Peyer's patch (tissue), 4 donors: ENCODE results near the gene FFAR1. TPM values are rescaled to one million over a fixed set of nuclear protein-coding genes. Genes with fewer than 3 reads are reported as not detected.
"Not testable (repeated sequence)": the region's sequence is repeated elsewhere in the genome, so short reads cannot be mapped to it uniquely, and the experiment has no call there.

Experiments
- DNase-seq, 3 donors: peaks; one replicate each; pipeline ENCODE4 v3.0.0-alpha.2; 2017 to 2019
- H3K27ac ChIP-seq, 4 donors: fragments of 200-600 bp; sonication (generic); one replicate each; pipeline ENCODE4 v1.5.1; 2016 to 2019
- H3K27me3 ChIP-seq, 2 donors: fragments of 200-600 bp; sonication (generic); one replicate each; pipeline ENCODE4 v1.5.1; 2019
- H3K36me3 ChIP-seq, 3 donors: fragments of 200-600 bp; sonication (generic); one replicate each; pipeline ENCODE4 v1.5.1; 2016 to 2019
- H3K4me1 ChIP-seq, 4 donors: fragments of 200-600 bp; sonication (generic); one replicate each; pipeline ENCODE4 v1.5.1; 2016 to 2019
- H3K4me3 ChIP-seq, 4 donors: fragments of 200-600 bp; sonication (generic); 1 replicate in 3 of 4; 2 replicates in 1 of 4; pipeline ENCODE4 v1.5.1; 2016 to 2019; ENCODE audit warnings: mild to moderate bottlenecking in 1 of 4
- H3K9me3 ChIP-seq, 4 donors: fragments of 200-600 bp; sonication (generic); one replicate each; pipeline ENCODE4 v1.5.1; 2016 to 2019; ENCODE audit warnings: mild to moderate bottlenecking in 1 of 4
- POLR2A ChIP-seq, 2 donors: fragments of 450-650 bp; IDR thresholded peaks; one replicate each; pipeline ENCODE4 v1.5.1; 2017; ENCODE audit warnings: antibody characterized with exemption in 2 of 2, mild to moderate bottlenecking in 2 of 2, moderate library complexity in 2 of 2
- total RNA-seq, 4 donors: library from RNA; depleted of rRNA; stranded (reverse); fragments of >200 nt; gene quantifications; one replicate each; pipeline ENCODE4 v1.1.0, GENCODE V29; 2016
- TF ChIP-seq, protein P1 (sequence below), 6 experiments: fragments of 450-650 bp in 4 of 6; fragments of 200-600 bp in 2 of 6; sonication (generic) in 1 of 6; IDR thresholded peaks; one replicate each; pipeline ENCODE4 v1.5.1; 2017 to 2019; ENCODE audit warnings: antibody characterized with exemption in 6 of 6, mild to moderate bottlenecking in 3 of 6, moderate library complexity in 1 of 6

The FFAR1 gene
- total RNA-seq, 4 donors from 2014 or later: 0.66 to 1.6 TPM; not detected in 2

DNA sequence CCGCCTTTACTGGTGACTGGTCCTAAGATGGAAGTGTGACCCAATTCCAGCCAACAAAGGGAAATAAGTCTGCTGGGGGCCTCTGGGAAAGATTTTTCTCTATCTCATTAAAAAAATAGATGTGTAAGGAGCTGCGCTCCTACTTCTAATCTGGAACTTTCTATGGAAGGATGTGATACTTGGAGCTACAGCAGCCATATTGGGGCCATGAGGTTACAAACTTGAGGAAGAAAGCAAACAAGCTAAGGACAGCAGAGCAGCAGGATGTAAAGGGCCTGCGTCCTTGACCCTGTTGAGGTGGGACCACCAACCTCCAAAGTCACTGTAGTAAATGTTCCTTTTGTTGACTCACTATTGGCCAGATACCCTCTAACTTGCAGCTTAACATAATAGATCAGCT lies 30.7 kb downstream of the FFAR1 start:
- no peak for DNase-seq
- Histone ChIP-seq H3K27me3 (no peaks in the 10 kb centered on the region), H3K4me3 (no peak overlapping the region), H3K36me3 (no peaks in the 10 kb centered on the region), H3K27ac (no peak overlapping the region), H3K4me1 (no peaks in the 10 kb centered on the region), H3K9me3 (no peaks in the 10 kb centered on the region)
- TF ChIP-seq, protein P1, sequence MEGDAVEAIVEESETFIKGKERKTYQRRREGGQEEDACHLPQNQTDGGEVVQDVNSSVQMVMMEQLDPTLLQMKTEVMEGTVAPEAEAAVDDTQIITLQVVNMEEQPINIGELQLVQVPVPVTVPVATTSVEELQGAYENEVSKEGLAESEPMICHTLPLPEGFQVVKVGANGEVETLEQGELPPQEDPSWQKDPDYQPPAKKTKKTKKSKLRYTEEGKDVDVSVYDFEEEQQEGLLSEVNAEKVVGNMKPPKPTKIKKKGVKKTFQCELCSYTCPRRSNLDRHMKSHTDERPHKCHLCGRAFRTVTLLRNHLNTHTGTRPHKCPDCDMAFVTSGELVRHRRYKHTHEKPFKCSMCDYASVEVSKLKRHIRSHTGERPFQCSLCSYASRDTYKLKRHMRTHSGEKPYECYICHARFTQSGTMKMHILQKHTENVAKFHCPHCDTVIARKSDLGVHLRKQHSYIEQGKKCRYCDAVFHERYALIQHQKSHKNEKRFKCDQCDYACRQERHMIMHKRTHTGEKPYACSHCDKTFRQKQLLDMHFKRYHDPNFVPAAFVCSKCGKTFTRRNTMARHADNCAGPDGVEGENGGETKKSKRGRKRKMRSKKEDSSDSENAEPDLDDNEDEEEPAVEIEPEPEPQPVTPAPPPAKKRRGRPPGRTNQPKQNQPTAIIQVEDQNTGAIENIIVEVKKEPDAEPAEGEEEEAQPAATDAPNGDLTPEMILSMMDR (IDR thresholded peaks at IDR 0.05): no peak
- no peak for TF ChIP-seq POLR2A (IDR thresholded peaks at IDR 0.05)

DNA sequence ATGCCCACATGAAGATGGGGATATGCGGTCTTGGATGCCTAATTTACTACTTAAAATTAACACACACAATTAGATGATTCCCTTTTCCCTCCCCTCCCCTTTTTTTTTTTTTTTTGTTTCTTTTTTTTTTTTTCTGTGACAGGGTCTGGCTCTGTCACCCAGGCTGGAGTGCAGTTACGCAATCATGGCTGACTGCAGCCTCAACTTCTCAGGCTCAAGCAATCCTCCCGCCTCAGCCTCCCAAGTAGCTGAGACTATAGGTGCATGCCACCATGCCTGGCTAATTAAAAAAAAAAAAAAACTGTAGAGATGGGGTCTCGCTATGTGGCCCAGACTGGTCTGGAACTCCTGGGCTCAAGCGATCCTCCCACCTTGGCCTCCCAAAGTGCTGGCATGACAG lies 31.8 kb downstream of the FFAR1 start:
- H3K27ac ChIP-seq, H3K9me3 ChIP-seq, H3K4me1 ChIP-seq, H3K27me3 ChIP-seq, DNase-seq, H3K4me3 ChIP-seq, H3K36me3 ChIP-seq: not testable (repeated sequence)

DNA sequence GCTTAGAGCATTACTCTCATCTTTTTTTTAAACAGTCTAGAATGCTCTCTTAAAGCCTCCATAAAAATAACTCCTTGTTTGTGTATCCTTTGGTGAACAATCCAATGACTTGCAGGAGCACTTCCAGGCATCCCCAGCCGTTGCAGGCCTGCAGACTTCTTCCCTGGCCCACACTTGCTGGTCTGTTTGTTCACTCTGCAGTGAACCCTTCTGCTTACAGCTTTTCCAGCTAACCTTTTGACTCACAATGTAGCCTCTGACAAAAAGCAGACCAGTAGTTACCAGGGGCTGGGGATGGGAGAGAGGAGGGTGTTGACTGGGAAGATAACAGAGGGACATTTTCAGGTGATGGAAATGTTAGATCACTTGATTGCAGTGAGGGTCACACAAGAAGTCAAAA lies 32.3 kb downstream of the FFAR1 start:
- Histone ChIP-seq H3K27ac (no peak overlapping the region), H3K4me3 (no peak overlapping the region), H3K4me1 (no peaks in the 10 kb centered on the region), H3K9me3 (no peaks in the 10 kb centered on the region), H3K27me3 (no peaks in the 10 kb centered on the region), H3K36me3 (no peaks in the 10 kb centered on the region)
- no peak for TF ChIP-seq POLR2A (IDR thresholded peaks at IDR 0.05)
- TF ChIP-seq, protein P1 (IDR thresholded peaks at IDR 0.05): no peak
- no peak for DNase-seq

DNA sequence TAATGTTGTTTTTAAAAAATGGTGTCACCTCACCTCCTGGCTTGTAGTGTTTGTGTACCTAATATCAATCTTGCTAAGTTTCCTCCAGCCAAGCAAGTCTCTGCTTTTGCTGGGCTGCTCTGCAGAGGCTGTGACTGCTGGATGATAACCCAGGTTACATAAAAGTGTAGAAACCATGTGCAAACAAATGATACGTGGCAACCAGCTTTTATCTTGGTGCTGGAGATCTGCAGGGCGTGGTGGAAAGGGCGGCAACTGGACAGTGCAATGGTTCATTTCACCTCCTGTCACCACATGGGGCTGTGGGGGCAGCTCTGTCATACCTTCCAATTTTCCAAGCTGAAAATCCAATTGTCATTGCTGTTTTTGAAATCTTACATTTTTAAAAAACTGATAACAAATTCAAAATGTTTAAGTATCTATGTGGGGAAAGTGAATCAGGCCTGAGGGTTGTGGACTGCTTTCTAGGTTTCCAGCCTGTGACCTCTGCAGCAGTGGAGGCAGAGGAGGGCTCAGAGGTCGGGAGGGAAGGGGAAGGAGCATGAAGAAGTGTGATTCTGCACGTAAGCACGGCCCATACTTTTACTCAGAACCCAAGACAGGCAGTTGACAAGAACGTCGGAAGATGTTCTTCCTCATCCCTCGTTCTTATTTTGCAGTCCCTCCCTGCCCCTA lies 32.9 kb downstream of the FFAR1 start:
- Histone ChIP-seq H3K36me3 (no peaks in the 10 kb centered on the region), H3K4me1 (no peaks in the 10 kb centered on the region), H3K4me3 (no peak overlapping the region), H3K9me3 (peaks cover 0 to under 1% (median 0%) of the 10 kb centered on the region in 4 donors), H3K27me3 (no peaks in the 10 kb centered on the region), H3K27ac (no peak overlapping the region)
- DNase-seq: no peak
- TF ChIP-seq POLR2A (IDR thresholded peaks at IDR 0.05): no peak
- TF ChIP-seq, protein P1 (IDR thresholded peaks at IDR 0.05): no peak

DNA sequence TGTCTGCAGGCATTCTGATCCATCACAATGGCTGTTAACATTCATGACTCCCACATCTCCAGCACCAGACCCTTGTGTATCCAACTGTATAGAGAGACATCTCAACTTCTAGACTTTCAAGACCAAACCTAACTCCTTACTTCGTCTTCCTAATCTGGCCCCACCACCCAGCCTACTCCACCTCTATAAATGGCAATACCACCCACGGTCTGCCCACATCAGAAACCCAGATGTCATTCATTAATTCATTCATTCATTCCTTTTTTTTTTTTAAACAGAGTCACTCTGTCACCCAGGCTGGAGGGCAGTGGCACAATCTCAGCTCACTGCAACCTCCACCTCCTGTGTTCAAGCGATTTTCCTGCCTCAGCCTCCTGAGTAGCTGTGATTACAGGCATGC lies 33.6 kb downstream of the FFAR1 start:
- Histone ChIP-seq H3K36me3 (no peaks in the 10 kb centered on the region), H3K27me3 (no peaks in the 10 kb centered on the region), H3K27ac (no peak overlapping the region), H3K9me3 (peaks cover 0 to 7% (median 2%) of the 10 kb centered on the region in 4 donors), H3K4me1 (no peaks in the 10 kb centered on the region), H3K4me3 (no peak overlapping the region)
- DNase-seq: no peak
- TF ChIP-seq, protein P1 (IDR thresholded peaks at IDR 0.05): no peak
- TF ChIP-seq POLR2A (IDR thresholded peaks at IDR 0.05): no peak

DNA sequence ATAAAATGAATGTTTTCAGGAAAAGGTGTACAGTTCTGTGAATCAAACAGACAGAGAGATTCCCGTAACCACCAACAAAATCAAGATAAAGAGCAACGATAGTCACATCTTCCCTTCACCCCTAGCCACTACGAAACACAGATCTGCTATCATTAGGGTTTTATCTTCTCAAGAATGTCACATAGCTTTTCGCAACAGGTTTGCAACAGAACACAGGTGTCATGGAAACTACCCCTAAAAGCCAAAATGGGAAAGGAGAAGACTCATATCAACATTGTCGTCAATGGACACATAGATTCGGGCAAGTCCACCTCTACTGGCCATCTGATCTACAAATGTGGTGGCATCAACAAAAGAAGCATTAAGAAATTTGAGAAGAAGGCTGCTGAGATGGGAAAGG lies 34.2 kb downstream of the FFAR1 start:
- Histone ChIP-seq H3K27ac (no peak overlapping the region), H3K9me3 (peaks cover 0 to 7% (median 2%) of the 10 kb centered on the region in 4 donors), H3K4me3 (no peak overlapping the region), H3K27me3 (no peaks in the 10 kb centered on the region), H3K4me1 (no peaks in the 10 kb centered on the region), H3K36me3 (no peaks in the 10 kb centered on the region)
- TF ChIP-seq, protein P1 (IDR thresholded peaks at IDR 0.05): no peak
- no peak for DNase-seq
